Keratinocyte (primary cell): ENCODE data around the gene LBX1. TPM values are rescaled to one million over a fixed set of nuclear protein-coding genes. Genes with fewer than 3 reads are reported as not detected.

Experiments used
- DNase-seq: peaks from one replicate; pipeline ENCODE4 v3.0.0-alpha.2; 2011; ENCODE audit warnings: low read depth, missing footprints, low spot score
- FAIRE-seq: peaks from 2 replicates; lab custom pipeline; 2011; peaks lifted over from hg19 to GRCh38; lab: Jason Lieb, UNC
- H2AFZ ChIP-seq: 2 replicates; pipeline ENCODE4 v1.6.0; 2012; ENCODE audit warnings: low read length, control low read depth, inconsistent platforms; ENCODE audit not compliant: control insufficient read depth
- H3K27ac ChIP-seq: 2 replicates; pipeline ENCODE4 v1.5.1; 2011; ENCODE audit warnings: low read length; ENCODE audit not compliant: control insufficient read depth, insufficient read depth
- H3K27me3 ChIP-seq: 3 replicates; pipeline ENCODE4 v1.6.0; 2011; ENCODE audit warnings: low read length; ENCODE audit not compliant: control insufficient read depth, insufficient read depth; ENCODE audit errors: extremely low read depth
- H3K36me3 ChIP-seq, 2 experiments: 2 replicates in 1 of 2; 3 replicates in 1 of 2; pipeline ENCODE4 v1.5.1; 2011; ENCODE audit warnings: low read length in 2 of 2, mild to moderate bottlenecking in 1 of 2; ENCODE audit not compliant: control insufficient read depth in 2 of 2, insufficient read depth in 2 of 2; ENCODE audit errors: extremely low read depth in 1 of 2
- H3K4me1 ChIP-seq: 3 replicates; pipeline ENCODE4 v1.5.1; 2011; ENCODE audit warnings: low read length; ENCODE audit not compliant: control insufficient read depth, insufficient read depth; ENCODE audit errors: extremely low read depth
- H3K4me2 ChIP-seq: 3 replicates; pipeline ENCODE4 v1.6.0; 2011; ENCODE audit warnings: low read depth, low read length; ENCODE audit not compliant: control insufficient read depth, insufficient read depth; ENCODE audit errors: extremely low read depth
- H3K4me3 ChIP-seq, 3 experiments: fragments of 200-600 bp in 1 of 3; sonication (generic) in 1 of 3; 2 replicates in 2 of 3; 3 replicates in 1 of 3; pipeline ENCODE4 v1.5.1; 2011 to 2016; ENCODE audit warnings: low read length in 3 of 3, mild to moderate bottlenecking in 3 of 3, control low read depth in 2 of 3, inconsistent platforms in 1 of 3, low read depth in 1 of 3, mixed read lengths in 1 of 3, mixed run types in 1 of 3, moderate library complexity in 1 of 3; ENCODE audit not compliant: control insufficient read depth in 2 of 3, insufficient read depth in 2 of 3; ENCODE audit errors: extremely low read depth in 1 of 3
- H3K79me2 ChIP-seq: 2 replicates; pipeline ENCODE4 v1.6.0; 2012; ENCODE audit warnings: low read length; ENCODE audit not compliant: control insufficient read depth, insufficient read depth
- H3K9ac ChIP-seq: 3 replicates; pipeline ENCODE4 v1.6.0; 2011; ENCODE audit warnings: low read length; ENCODE audit not compliant: control insufficient read depth, insufficient read depth; ENCODE audit errors: extremely low read depth
- H3K9me1 ChIP-seq: 3 replicates; pipeline ENCODE4 v1.6.0; 2011; ENCODE audit warnings: low read length; ENCODE audit not compliant: control insufficient read depth, insufficient read depth; ENCODE audit errors: extremely low read depth
- H3K9me3 ChIP-seq: 2 replicates; pipeline ENCODE4 v1.5.1; 2012; ENCODE audit warnings: low read depth, low read length; ENCODE audit not compliant: control insufficient read depth
- H4K20me1 ChIP-seq: 3 replicates; pipeline ENCODE4 v1.6.0; 2011; ENCODE audit warnings: low read length; ENCODE audit not compliant: control insufficient read depth, insufficient read depth; ENCODE audit errors: extremely low read depth
- EZH2 ChIP-seq: IDR thresholded peaks from one replicate; pipeline ENCODE4 v1.6.1; 2012; ENCODE audit warnings: inconsistent platforms, mild to moderate bottlenecking, low read length, moderate library complexity
- dilution Hi-C: fragments of 300-500 bp; cut with MboI; formaldehyde crosslinking; loops from one replicate; pipeline ENCODE4 v1.7.0; 2020; ENCODE audit warnings: low sequenced_read_pairs; ENCODE audit not compliant: extremely low pct_ligation_motif_present
- polyA plus RNA-seq, 5 experiments: library from polyadenylated mRNA; depleted of rRNA in 3 of 5; stranded (reverse) in 3 of 5; stranded (forward) in 1 of 5; unstranded in 1 of 5; fragments of >200 nt; gene quantifications; 1 replicate in 1 of 5; 2 replicates in 3 of 5; 3 replicates in 1 of 5; pipeline versions ENCODE4 v1.2.1 to v1.2.3, GENCODE V29; 2011 to 2012; ENCODE audit warnings: missing spikeins in 2 of 5, low read depth in 1 of 5, low replicate concordance in 1 of 5
- TF ChIP-seq, protein P1 (sequence below), 3 experiments: IDR thresholded peaks in 1 of 3; conservative IDR thresholded peaks in 1 of 3; optimal IDR thresholded peaks in 1 of 3; 2 replicates in 2 of 3; 3 replicates in 1 of 3; pipeline versions ENCODE3 to v1.5.1; 2011; ENCODE audit warnings: low read length in 3 of 3, mild to moderate bottlenecking in 3 of 3, moderate library complexity in 2 of 3, control low read depth in 1 of 3, inconsistent platforms in 1 of 3; ENCODE audit not compliant: insufficient read depth in 2 of 3; ENCODE audit errors: extremely low read depth in 1 of 3

LBX1 gene
- polyA plus RNA-seq, 1 donor (not counting 4 experiments of a cell fraction or from before 2014, with no cell fraction given): not detected

DNA sequence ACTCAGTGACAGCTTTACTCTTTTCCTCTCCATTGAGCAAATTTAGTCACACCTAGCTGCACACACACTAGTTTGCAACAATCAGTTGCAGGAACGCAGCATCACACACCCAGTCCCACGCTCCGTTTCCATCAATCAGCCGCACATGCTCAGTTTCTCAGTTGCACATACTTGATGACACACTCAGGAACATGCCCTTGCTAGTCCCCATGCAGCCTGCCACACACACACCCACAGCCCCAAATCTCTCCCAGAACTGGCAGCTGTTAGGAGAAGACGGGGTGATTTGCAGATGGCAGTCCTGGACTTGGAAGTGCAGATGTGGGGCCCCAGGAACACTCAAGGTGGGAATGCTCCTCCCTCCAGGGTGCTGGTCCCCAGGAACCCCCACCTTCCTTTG lies 7.7 kb downstream of the LBX1 start:
- dilution Hi-C loops: no loop called here
- Histone ChIP-seq H3K9me1 (no peaks in the 10 kb centered on the region), H3K79me2 (no peaks in the 10 kb centered on the region), H3K9me3 (no peaks in the 10 kb centered on the region), H3K27ac (no peak overlapping the region), H3K27me3 (peaks cover 93% of the 10 kb centered on the region), H4K20me1 (no peaks in the 10 kb centered on the region), H3K9ac (no peak overlapping the region), H3K4me2 (peak overlapping the region; percentile 65), H3K36me3 (no peaks in the 10 kb centered on the region), H2AFZ (peak overlapping the region; percentile 20), H3K4me1 (peaks cover 38% of the 10 kb centered on the region), H3K4me3 (peak overlapping the region in 1 of 3 experiments; percentile 15)
- FAIRE-seq (peak; percentile 98), DNase-seq (peak; percentile 63)
- TF ChIP-seq, protein P1, sequence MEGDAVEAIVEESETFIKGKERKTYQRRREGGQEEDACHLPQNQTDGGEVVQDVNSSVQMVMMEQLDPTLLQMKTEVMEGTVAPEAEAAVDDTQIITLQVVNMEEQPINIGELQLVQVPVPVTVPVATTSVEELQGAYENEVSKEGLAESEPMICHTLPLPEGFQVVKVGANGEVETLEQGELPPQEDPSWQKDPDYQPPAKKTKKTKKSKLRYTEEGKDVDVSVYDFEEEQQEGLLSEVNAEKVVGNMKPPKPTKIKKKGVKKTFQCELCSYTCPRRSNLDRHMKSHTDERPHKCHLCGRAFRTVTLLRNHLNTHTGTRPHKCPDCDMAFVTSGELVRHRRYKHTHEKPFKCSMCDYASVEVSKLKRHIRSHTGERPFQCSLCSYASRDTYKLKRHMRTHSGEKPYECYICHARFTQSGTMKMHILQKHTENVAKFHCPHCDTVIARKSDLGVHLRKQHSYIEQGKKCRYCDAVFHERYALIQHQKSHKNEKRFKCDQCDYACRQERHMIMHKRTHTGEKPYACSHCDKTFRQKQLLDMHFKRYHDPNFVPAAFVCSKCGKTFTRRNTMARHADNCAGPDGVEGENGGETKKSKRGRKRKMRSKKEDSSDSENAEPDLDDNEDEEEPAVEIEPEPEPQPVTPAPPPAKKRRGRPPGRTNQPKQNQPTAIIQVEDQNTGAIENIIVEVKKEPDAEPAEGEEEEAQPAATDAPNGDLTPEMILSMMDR (optimal IDR thresholded peaks at IDR 0.05 in 1 of 3, IDR thresholded peaks at IDR 0.05 in 1 of 3, conservative IDR thresholded peaks at IDR 0.05 in 1 of 3; ENCODE audit: extremely low read depth in 1 of 3, insufficient read depth in 2 of 3, low read length in 3 of 3): no peak
- no peak for TF ChIP-seq EZH2

DNA sequence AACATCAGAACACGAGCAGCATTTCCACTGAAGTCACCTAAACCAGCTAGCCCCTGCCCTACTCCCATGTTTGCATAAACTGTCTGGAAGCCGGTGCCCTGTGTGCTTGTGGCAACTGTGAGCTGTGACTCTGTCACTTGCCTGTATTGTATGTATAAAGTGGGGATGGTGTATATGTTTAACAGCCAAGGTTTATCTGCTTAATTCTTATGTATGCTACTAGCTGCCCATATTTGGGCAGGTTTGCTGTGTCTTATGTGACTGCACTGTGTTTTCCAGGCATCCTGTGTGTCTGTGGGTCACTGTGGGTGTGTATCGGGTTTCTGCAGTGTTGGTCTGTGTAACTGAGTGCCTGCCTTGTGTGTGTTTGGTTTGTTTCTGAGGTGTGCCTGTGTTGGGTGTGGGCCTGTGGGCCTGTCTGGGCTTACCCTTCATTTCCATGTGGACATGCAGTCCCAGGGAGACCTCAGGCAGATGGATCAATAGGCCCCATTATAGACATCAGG lies 9.3 kb downstream of the LBX1 start:
- no peak overlapping the region for H3K27ac ChIP-seq
- dilution Hi-C loops: no loop called here
- no peak overlapping the region for H3K4me2 ChIP-seq
- H3K4me1 ChIP-seq: peaks cover 35% of the 10 kb centered on the region
- H3K9me1 ChIP-seq: no peaks in the 10 kb centered on the region
- DNase-seq: no peak
- no peaks in the 10 kb centered on the region for H4K20me1 ChIP-seq
- H3K9me3 ChIP-seq: no peaks in the 10 kb centered on the region
- H2AFZ ChIP-seq: no peak overlapping the region
- peak; percentile 55 for TF ChIP-seq EZH2
- TF ChIP-seq, protein P1 (optimal IDR thresholded peaks at IDR 0.05 in 1 of 3, IDR thresholded peaks at IDR 0.05 in 1 of 3, conservative IDR thresholded peaks at IDR 0.05 in 1 of 3; ENCODE audit: extremely low read depth in 1 of 3, insufficient read depth in 2 of 3, low read length in 3 of 3): no peak
- no peak overlapping the region for H3K9ac ChIP-seq
- no peaks in the 10 kb centered on the region for H3K79me2 ChIP-seq
- H3K27me3 ChIP-seq: peaks cover 93% of the 10 kb centered on the region
- H3K4me3 ChIP-seq: no peak overlapping the region
- no peak for FAIRE-seq
- no peaks in the 10 kb centered on the region for H3K36me3 ChIP-seq
